GM12801 (cell line): Measurements from ENCODE around the gene LMAN2L.

Experiments
- CTCF ChIP-seq: IDR thresholded peaks from one replicate; pipeline ENCODE4 v1.5.1; 2011; ENCODE audit warnings: control low read depth; ENCODE audit not compliant: insufficient read length; ENCODE audit errors: extremely low read depth

The LMAN2L gene

GRCh38 chr2:96700086-96700485, 39.8 kb downstream of the LMAN2L start:
- TF ChIP-seq CTCF: no peak

GRCh38 chr2:96699621-96700020, 40.2 kb downstream of the LMAN2L start:
- no peak for TF ChIP-seq CTCF

DNA sequence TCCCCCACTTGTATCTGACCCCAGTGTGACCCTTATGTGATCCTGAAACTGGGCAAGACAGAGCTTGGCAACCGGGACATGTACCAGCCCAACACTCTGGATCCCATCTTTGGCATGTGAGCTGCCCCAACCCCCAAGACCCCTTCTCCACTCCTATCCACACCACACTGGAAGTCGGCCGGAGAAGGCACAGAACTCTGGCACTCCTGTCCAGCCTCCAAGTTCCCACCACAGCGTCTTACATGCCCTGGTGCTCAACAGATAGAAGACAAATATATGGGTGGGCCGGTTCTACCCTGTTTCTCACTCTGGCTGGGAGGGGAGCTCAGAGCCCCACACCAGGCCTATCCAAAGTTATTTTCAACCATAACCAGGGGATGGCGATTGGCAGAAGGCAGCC, 40.8 kb downstream of the LMAN2L start:
- TF ChIP-seq CTCF: no peak

DNA sequence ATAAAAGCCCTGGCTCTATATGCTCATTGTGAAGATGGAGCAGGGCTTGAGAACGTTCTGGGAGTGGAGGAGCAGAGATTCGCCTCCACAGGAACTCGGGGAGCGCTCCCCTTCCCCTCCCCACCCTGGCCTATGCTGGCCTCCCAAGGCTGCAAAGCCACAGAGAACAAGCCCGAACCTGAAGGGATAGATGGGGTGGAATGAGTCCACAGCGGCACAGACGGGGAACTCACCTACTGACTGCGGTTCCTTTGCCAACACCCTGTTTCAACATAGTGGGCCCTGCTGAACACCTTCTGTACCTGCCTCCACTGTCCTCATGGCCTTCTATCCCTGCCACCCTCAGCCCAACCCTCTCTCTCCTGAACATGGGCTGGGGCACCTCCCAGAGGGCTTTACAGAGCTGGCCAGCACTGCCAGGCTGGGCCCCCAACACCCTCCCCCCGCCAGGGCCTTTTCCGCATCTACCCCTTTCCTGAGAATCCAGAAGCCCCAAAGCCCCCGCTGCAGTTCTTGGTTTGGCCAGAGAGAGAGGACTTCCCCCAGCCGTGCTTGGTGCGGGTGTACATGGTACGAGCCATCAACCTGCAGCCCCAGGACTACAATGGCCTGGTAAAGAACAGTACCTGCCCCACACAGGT, 41.5 kb downstream of the LMAN2L start:
- no peak for TF ChIP-seq CTCF

- TF ChIP-seq CTCF: no peak
These were observed 42.4 kb downstream of the LMAN2L start for GRCh38 chr2:96697476-96697875.

GRCh38 chr2:96695602-96696001, 44.3 kb downstream of the LMAN2L start:
- no peak for TF ChIP-seq CTCF

DNA sequence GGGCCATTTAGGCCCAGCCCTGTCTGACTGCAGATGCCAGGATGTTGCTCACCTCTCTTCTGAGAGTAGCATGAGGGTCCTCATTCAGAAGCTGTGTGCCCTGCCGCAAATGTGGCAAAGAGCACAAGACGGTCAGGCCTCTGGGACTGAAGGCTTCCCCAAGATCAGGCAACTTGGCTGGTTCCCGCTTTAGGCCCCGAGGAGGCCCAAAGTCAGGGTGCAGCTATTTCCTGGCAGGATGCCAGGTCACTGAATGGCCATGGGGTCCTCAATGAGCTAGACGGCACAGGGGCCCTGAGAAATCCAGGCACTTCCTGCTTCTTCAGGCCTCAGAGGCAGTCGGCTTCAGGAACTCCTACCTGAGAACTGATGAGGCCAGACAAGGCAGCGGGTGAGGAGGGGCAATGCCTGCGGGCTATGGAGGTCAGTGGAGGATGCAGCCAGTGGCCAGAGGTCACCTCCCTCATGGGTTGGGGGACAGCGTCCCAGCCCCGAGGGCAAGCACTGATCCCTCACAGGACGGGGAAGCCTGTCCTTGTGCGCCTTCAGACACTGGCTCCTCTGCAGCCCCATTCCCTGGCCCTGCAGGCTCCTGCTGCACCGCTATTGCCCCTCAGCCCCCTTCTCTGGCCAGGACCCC, 44.9 kb downstream of the LMAN2L start:
- no peak for TF ChIP-seq CTCF
